Limb (tissue), 2 donors: ENCODE results near the gene LKAAEAR1.
"Not testable (repeated sequence)": the region's sequence is repeated elsewhere in the genome, so short reads cannot be mapped to it uniquely, and the experiment has no call there.

ENCODE experiments used
- DNase-seq, 2 donors: peaks; one replicate each; pipeline ENCODE4 v3.0.0-alpha.2; 2016; ENCODE audit errors: extremely low spot score in 2 of 2

LKAAEAR1 gene

GRCh38 chr20:64083804-64084684 lies at the start of gene LKAAEAR1:
TSS of gene LKAAEAR1 (minus strand) at chr20:64084398. CDS start at chr20:64084219, 179 bp downstream.
- no peak for DNase-seq

- DNase-seq: no peak
Observed at GRCh38 chr20:64131406-64131805, 47.2 kb upstream of the LKAAEAR1 start.

- DNase-seq: no peak
Observed at GRCh38 chr20:64130876-64131275, 46.7 kb upstream of the LKAAEAR1 start.

- DNase-seq: no peak
Observed at GRCh38 chr20:64130271-64130670, 46.1 kb upstream of the LKAAEAR1 start.

- DNase-seq: no peak
Observed at GRCh38 chr20:64129146-64129782, 45.1 kb upstream of the LKAAEAR1 start.

GRCh38 chr20:64123517-64123916 lies 39.3 kb upstream of the LKAAEAR1 start:
- not testable (repeated sequence) for DNase-seq

- DNase-seq: not testable (repeated sequence)
Observed at GRCh38 chr20:64122927-64123326, 38.7 kb upstream of the LKAAEAR1 start.

- DNase-seq: no peak
Observed at GRCh38 chr20:64121586-64121985, 37.4 kb upstream of the LKAAEAR1 start.

- DNase-seq: no peak
Observed at GRCh38 chr20:64119681-64120341, 35.6 kb upstream of the LKAAEAR1 start.

GRCh38 chr20:64119301-64119680 lies 35.1 kb upstream of the LKAAEAR1 start:
- no peak for DNase-seq

- DNase-seq: not testable (repeated sequence)
Observed at GRCh38 chr20:64117432-64117777, 33.2 kb upstream of the LKAAEAR1 start.

GRCh38 chr20:64116541-64117431 lies 32.6 kb upstream of the LKAAEAR1 start:
- peak in 1 of 2 donors; percentile 24 for DNase-seq

- no peak for DNase-seq
Observed at GRCh38 chr20:64116016-64116415, 31.8 kb upstream of the LKAAEAR1 start.

GRCh38 chr20:64115171-64115911 lies 31.1 kb upstream of the LKAAEAR1 start:
- DNase-seq: no peak

- DNase-seq: no peak
Observed at GRCh38 chr20:64114356-64114971, 30.3 kb upstream of the LKAAEAR1 start.

- no peak for DNase-seq
Observed at GRCh38 chr20:64113796-64114355, 29.7 kb upstream of the LKAAEAR1 start.

GRCh38 chr20:64113444-64113775 lies 29.2 kb upstream of the LKAAEAR1 start:
- DNase-seq: no peak

- DNase-seq: no peak
Observed at GRCh38 chr20:64112691-64113443, 28.7 kb upstream of the LKAAEAR1 start.
